ENCODE data around the gene OTULIN. TPM values are rescaled to one million over a fixed set of nuclear protein-coding genes. Genes with fewer than 3 reads are reported as not detected.

The OTULIN gene
- total and polyA plus RNA-seq, 2 of the 4 experiments (the other 2 are of a cell fraction): 6.9 to 19.5 TPM

- H2BK15ac ChIP-seq (ENCODE audit: low read depth, low read length): no peak overlapping the region
These were observed 1.7 kb upstream of the OTULIN start for GRCh38 chr5:14662721-14663260.

More at GRCh38 chr5:14662721-14663260, 1.7 kb upstream of the OTULIN start:
- Histone ChIP-seq H3K4me1 (ENCODE audit: control insufficient read depth, insufficient read depth, low read length) (peaks cover 11% of the 10 kb centered on the region), H2AK5ac (ENCODE audit: low read depth, low read length) (no peak overlapping the region), H3K14ac (replicated peaks; ENCODE audit: low read depth, low read length) (no peak overlapping the region), H3K9me3 (ENCODE audit: control insufficient read depth, insufficient read depth, low read length) (no peaks in the 10 kb centered on the region), H2AK9ac (replicated peaks; ENCODE audit: low read depth, low read length, poor library complexity) (no peak overlapping the region), H3K27ac (ENCODE audit: insufficient read depth, low read length) (no peak overlapping the region), H4K20me1 (ENCODE audit: insufficient read depth, low read length) (peaks cover 30% of the 10 kb centered on the region), H2BK5ac (ENCODE audit: low read depth, low read length, poor library complexity, severe bottlenecking) (no peak overlapping the region), H3K9me1 (ENCODE audit: insufficient read depth, low read length) (peaks cover 14% of the 10 kb centered on the region), H3K9ac (ENCODE audit: low read depth, low read length) (no peak overlapping the region), H3K4ac (ENCODE audit: low read depth, low read length) (no peak overlapping the region), H2BK20ac (ENCODE audit: low read depth, low read length) (no peak overlapping the region), H3K36me3 (ENCODE audit: control insufficient read depth, insufficient read depth, low read length) (no peaks in the 10 kb centered on the region), H3K79me1 (ENCODE audit: low read depth in 1 of 2, low read length in 2 of 2) (peaks cover 21 to 51% of the 10 kb centered on the region in 2 experiments), H3K23ac (ENCODE audit: low read depth, low read length) (0 out of 2 replicates have a peak overlapping the region, but pooled peaks have one; percentile 40), H4K8ac (ENCODE audit: low read depth in 2 of 2, low read length in 2 of 2) (no peak overlapping the region), H4K91ac (ENCODE audit: insufficient read depth, low read depth, low read length) (no peak overlapping the region), H4K5ac (ENCODE audit: low read depth, low read length) (no peak overlapping the region), H3K4me3 (ENCODE audit: insufficient read depth, low read depth, low read length) (no peak overlapping the region), H2AFZ (replicated peaks; ENCODE audit: low read length, poor library complexity) (no peak overlapping the region), H3K4me2 (ENCODE audit: low read depth, low read length) (no peak overlapping the region), H3K27me3 (ENCODE audit: control insufficient read depth, insufficient read depth, low read length) (no peaks in the 10 kb centered on the region), H3K56ac (ENCODE audit: extremely low read depth, insufficient read depth, low read length) (no peak overlapping the region), H2BK120ac (ENCODE audit: low read depth, low read length) (no peak overlapping the region), H3K18ac (ENCODE audit: low read depth, low read length) (no peak overlapping the region)
- TF ChIP-seq, protein P1, sequence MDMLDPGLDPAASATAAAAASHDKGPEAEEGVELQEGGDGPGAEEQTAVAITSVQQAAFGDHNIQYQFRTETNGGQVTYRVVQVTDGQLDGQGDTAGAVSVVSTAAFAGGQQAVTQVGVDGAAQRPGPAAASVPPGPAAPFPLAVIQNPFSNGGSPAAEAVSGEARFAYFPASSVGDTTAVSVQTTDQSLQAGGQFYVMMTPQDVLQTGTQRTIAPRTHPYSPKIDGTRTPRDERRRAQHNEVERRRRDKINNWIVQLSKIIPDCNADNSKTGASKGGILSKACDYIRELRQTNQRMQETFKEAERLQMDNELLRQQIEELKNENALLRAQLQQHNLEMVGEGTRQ (IDR thresholded peaks at IDR 0.05; ENCODE audit: low read depth, low read length): no peak
- TF ChIP-seq FOS (IDR thresholded peaks at IDR 0.05; ENCODE audit: low read depth, low read length): no peak
- TF ChIP-seq RFX5 (IDR thresholded peaks at IDR 0.05; ENCODE audit: low read depth, low read length): no peak
- no peak for TF ChIP-seq MAZ (IDR thresholded peaks at IDR 0.05; ENCODE audit: borderline replicate concordance, low read depth, low read length)
- no peak for TF ChIP-seq SMC3 (IDR thresholded peaks at IDR 0.05; ENCODE audit: low read depth, low read length)
- POLR2A ChIA-PET (ENCODE audit: unreplicated experiment): no interaction called here
- dilution Hi-C loops (cut with HindIII; ENCODE audit: low sequenced_read_pairs, unreplicated experiment): no loop called here
- no TSS peak for BruUV-seq (replicated peaks)
- in situ Hi-C loops (cut with MboI; ENCODE audit: low sequenced_read_pairs): loop anchor here (25.0 kb wide), 2 partner anchors 550 to 675 kb away; no protein-coding TSS in a partner anchor
- CTCF ChIA-PET: no interaction called here
- 97% methylated on average over 3 of the region's 7 CpGs; no CpG with 5 or more reads in 1 of the 2 experiments for WGBS, 2 experiments (ENCODE audit: extremely low coverage in 2 of 2, insufficient read length in 1 of 2)
- no peak for DNase-seq
- no peak for ATAC-seq (ENCODE audit: low read depth)
- intact Hi-C loops (cut with micrococcal nuclease): no loop called here

Data from IMR-90 (cell line).